Pancreas (tissue), 10 donors: ENCODE data around the gene CD247. TPM values are rescaled to one million over a fixed set of nuclear protein-coding genes. Genes with fewer than 3 reads are reported as not detected.

Experiments used
- ATAC-seq, 4 donors: fragments of 200-7000 bp; cut with Tn5 transposase; one replicate each; pipeline versions ENCODE4 v1.8.0 to v1.9.1; 2020; ENCODE audit warnings: mild to moderate bottlenecking in 4 of 4, moderate library complexity in 4 of 4
- DNase-seq, 6 donors: peaks; one replicate each; pipeline ENCODE4 v3.0.0-alpha.2; 2020
- FAIRE-seq: peaks from 2 replicates; lab custom pipeline; 2012; peaks lifted over from hg19 to GRCh38; lab: Jason Lieb, UNC
- H3K27ac ChIP-seq, 4 donors: fragments of 200-600 bp; sonication (generic); 1 replicate in 3 of 4; 2 replicates in 1 of 4; pipeline versions ENCODE4 v1.5.0 to v1.8.0; 2020
- H3K27me3 ChIP-seq, 4 donors: fragments of 200-600 bp; one replicate each; pipeline ENCODE4 v1.8.0; 2021
- H3K36me3 ChIP-seq, 3 donors: fragments of 200-600 bp; sonication (generic) in 1 of 3; one replicate each; pipeline versions ENCODE4 v1.5.0 to v1.8.0; 2020 to 2021
- H3K4me1 ChIP-seq, 3 donors: fragments of 200-600 bp; one replicate each; pipeline ENCODE4 v1.8.0; 2021
- H3K4me3 ChIP-seq, 4 donors: fragments of 200-600 bp; sonication (generic) in 2 of 4; one replicate each; pipeline versions ENCODE4 v1.5.0 to v1.8.0; 2020 to 2021
- H3K9me3 ChIP-seq, 4 donors: fragments of 200-600 bp; one replicate each; pipeline ENCODE4 v1.8.0; 2021
- CTCF ChIP-seq, 4 donors: fragments of 200-600 bp; sonication (generic) in 3 of 4; IDR thresholded peaks; one replicate each; pipeline versions ENCODE4 v1.5.0 to v1.8.0; 2021; ENCODE audit warnings: antibody characterized with exemption in 4 of 4
- WGBS, 2 donors: extraction: QIAGEN DNeasy Blood & Tissue Kit; methylation state at CpG; one replicate each; pipeline ENCODE4 v1.1.7; 2013; 5-methylcytosine and 5-hydroxymethylcytosine counted together
- intact Hi-C, 3 donors: fragments of 100-400 bp; cut with DNase I; formaldehyde crosslinking; loops; one replicate each; pipeline versions ENCODE4 v1.11.1 to v1.14.2; 2022
- polyA plus RNA-seq, 2 donors: library from polyadenylated mRNA; stranded (reverse); fragments of 200-250 nt; gene quantifications; one replicate each; pipeline ENCODE4 v1.2.3, GENCODE V29; 2013
- total RNA-seq, 6 donors: library from RNA; stranded (reverse); fragmentation: NEBNext Ultra II Directional in 4 of 6; extraction: Animal tissue kit (Norgen Biotek cat#: 25700) in 4 of 6; gene quantifications; one replicate each; pipeline versions ENCODE4 v1.2.1 to v1.2.4, GENCODE V29; 2021 to 2023
- donor health status: healthy with polysubstance abuse.
- donor health status: DM: no; HTN: no; CAD: no; lungs with moderate emphysema.
- donor health status: DM: no; HTN: no; CAD: no.
- donor health status: control.
- donor health status: control.
- donor health status: Bipolar disorder and iron deficiency.
- donor health status: DM: yes; HTN: yes; CAD: no.
- donor health status: DM: no; HTN: no; CAD: no.
- donor health status: DM: no; HTN: no; CAD: no.
- donor health status: DM: yes; HTN: yes; CAD: no.

Gene CD247
- total and polyA plus RNA-seq, 8 donors = 0.14 to 0.95 (median 0.56) TPM; not detected in 1

DNA sequence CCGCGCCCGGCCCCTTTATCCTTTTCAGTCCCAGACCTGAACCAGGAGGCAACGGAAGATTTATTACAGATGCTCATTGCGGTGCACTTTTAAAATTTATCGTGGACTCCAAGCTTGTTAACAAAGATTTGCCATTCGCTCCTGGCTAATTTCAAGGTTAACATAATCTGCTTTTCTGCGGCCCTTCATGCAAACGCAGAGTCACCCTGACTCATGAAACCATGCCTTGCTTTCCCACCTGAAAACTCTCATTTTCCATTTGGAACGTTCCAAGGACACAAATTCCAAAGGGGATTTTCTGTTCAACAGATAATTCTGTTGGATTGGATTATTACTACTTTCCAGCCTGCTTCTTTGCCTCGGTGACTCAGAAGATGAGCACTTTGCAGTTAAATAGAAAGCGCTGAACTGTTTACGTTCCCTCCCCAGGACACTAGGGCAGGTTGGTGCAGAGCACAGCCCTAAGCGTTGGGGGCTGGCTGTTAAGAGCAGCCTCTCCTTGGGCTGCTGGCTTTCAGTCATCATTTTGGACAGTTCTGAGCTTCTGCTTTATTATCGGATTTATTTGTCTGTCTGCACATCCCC, 51.1 kb downstream of the CD247 start:
- Histone ChIP-seq H3K27ac (no peak overlapping the region), H3K9me3 (no peaks in the 10 kb centered on the region), H3K4me3 (no peak overlapping the region), H3K27me3 (no peaks in the 10 kb centered on the region), H3K36me3 (no peaks in the 10 kb centered on the region), H3K4me1 (no peaks in the 10 kb centered on the region)
- intact Hi-C loops = no loop called here
- 74 to 78% methylated on average over 15 of the region's 15 CpGs for WGBS, 2 donors
- FAIRE-seq (no peak), DNase-seq (no peak), ATAC-seq (no peak)
- TF ChIP-seq CTCF (IDR thresholded peaks at IDR 0.05) = no peak

DNA sequence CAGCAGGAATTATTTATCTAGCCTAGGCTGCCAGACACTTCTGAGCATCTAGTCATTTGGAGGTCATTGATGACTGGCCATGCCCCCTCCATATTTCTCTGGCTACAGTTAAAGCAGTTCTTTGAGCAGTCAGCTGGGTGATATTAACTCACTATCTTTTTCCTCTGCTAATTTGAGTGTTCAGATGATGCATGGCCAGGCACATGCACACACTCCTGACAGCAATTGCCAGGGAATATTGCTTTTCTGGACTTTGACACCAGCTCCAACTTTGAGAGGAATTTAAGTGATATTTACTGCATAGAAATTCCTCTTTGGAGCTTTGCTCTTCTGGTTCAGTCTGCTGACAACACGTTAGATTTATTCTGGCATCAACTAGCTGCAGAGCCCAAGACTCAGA, 52.6 kb downstream of the CD247 start:
- ATAC-seq = no peak
- WGBS, 2 donors = 31 to 50% methylated on average over 1 of the region's 1 CpG

GRCh38 chr1:167465018-167465417, 53.3 kb downstream of the CD247 start:
- FAIRE-seq (no peak), ATAC-seq (no peak), DNase-seq (no peak)
- Histone ChIP-seq H3K27me3 (no peaks in the 10 kb centered on the region), H3K27ac (no peak overlapping the region), H3K36me3 (no peaks in the 10 kb centered on the region), H3K4me1 (no peaks in the 10 kb centered on the region), H3K9me3 (no peaks in the 10 kb centered on the region), H3K4me3 (no peak overlapping the region)
- no peak for TF ChIP-seq CTCF (IDR thresholded peaks at IDR 0.05)
- intact Hi-C loops = no loop called here
- WGBS, 2 donors = 89 to 97% methylated on average over 2 of the region's 2 CpGs

More for the DNA sequence above, 52.6 kb downstream of the CD247 start:
- Histone ChIP-seq H3K27ac (no peak overlapping the region), H3K36me3 (no peaks in the 10 kb centered on the region), H3K9me3 (no peaks in the 10 kb centered on the region), H3K4me1 (no peaks in the 10 kb centered on the region), H3K27me3 (no peaks in the 10 kb centered on the region), H3K4me3 (no peak overlapping the region)
- intact Hi-C loops = no loop called here
- DNase-seq = no peak
- no peak for FAIRE-seq
- TF ChIP-seq CTCF (IDR thresholded peaks at IDR 0.05) = no peak

GRCh38 chr1:167463875-167464575, 54.3 kb downstream of the CD247 start:
- Histone ChIP-seq H3K4me1 (no peaks in the 10 kb centered on the region), H3K27me3 (no peaks in the 10 kb centered on the region), H3K4me3 (no peak overlapping the region), H3K9me3 (no peaks in the 10 kb centered on the region), H3K27ac (no peak overlapping the region), H3K36me3 (no peaks in the 10 kb centered on the region)
- intact Hi-C loops = no loop called here
- TF ChIP-seq CTCF (IDR thresholded peaks at IDR 0.05) = no peak
- DNase-seq (no peak), ATAC-seq (no peak), FAIRE-seq (no peak)
- 66 to 74% methylated on average over 6 of the region's 6 CpGs for WGBS, 2 donors

DNA sequence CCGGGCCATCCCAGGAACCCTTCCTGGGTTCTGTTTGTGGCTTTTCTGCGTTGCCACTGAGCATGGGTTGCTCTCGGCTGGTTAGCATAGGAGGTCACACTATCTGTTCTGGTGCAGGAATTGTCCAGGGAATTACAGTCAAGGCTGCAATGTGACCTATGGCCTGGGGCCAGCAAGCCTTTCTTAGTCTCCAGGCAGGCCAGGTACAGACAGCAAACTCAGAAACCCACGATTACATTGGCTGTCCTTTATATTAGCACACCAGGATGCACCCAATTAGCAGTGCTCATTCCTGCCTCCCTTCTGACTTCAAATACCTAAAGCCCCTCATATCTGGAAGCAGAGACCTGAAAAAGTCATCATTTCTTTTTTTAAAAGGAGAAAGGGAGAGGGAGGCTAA, 55.2 kb downstream of the CD247 start:
- Histone ChIP-seq H3K4me3 (no peak overlapping the region), H3K9me3 (no peaks in the 10 kb centered on the region), H3K27me3 (no peaks in the 10 kb centered on the region), H3K27ac (no peak overlapping the region), H3K4me1 (no peaks in the 10 kb centered on the region), H3K36me3 (no peaks in the 10 kb centered on the region)
- no peak for ATAC-seq
- no peak for DNase-seq
- intact Hi-C loops = no loop called here
- WGBS, 2 donors = 61 to 67% methylated on average over 4 of the region's 4 CpGs
- TF ChIP-seq CTCF (IDR thresholded peaks at IDR 0.05) = no peak
- FAIRE-seq = no peak
